ENCODE data around the gene BTBD9. TPM values are rescaled to one million over a fixed set of nuclear protein-coding genes. Genes with fewer than 3 reads are reported as not detected.
"Not testable (repeated sequence)": the region's sequence is repeated elsewhere in the genome, so short reads cannot be mapped to it uniquely, and the experiment has no call there.

The BTBD9 gene
- total RNA-seq, 4 donors from 2014 or later, result 5.5 to 14.1 (median 6.3) TPM

- in situ Hi-C loops (cut with MboI; ENCODE audit: low sequenced_read_pairs in 4 of 4), result no loop called here
- intact Hi-C loops (cut with DNase I; ENCODE audit: low total_unique reads), result no loop called here
- DNase-seq, result no peak
- Histone ChIP-seq H3K4me1 (peaks cover 0 to 5% of the 10 kb centered on the region in 2 donors), H3K27me3 (no peaks in the 10 kb centered on the region), H3K27ac (no peak overlapping the region), H3K4me3 (no peak overlapping the region), H3K36me3 (no peaks in the 10 kb centered on the region), H3K9me3 (no peaks in the 10 kb centered on the region)
- no peak for ATAC-seq
- no peak for TF ChIP-seq POLR2A (IDR thresholded peaks at IDR 0.05)
- TF ChIP-seq, protein P1, sequence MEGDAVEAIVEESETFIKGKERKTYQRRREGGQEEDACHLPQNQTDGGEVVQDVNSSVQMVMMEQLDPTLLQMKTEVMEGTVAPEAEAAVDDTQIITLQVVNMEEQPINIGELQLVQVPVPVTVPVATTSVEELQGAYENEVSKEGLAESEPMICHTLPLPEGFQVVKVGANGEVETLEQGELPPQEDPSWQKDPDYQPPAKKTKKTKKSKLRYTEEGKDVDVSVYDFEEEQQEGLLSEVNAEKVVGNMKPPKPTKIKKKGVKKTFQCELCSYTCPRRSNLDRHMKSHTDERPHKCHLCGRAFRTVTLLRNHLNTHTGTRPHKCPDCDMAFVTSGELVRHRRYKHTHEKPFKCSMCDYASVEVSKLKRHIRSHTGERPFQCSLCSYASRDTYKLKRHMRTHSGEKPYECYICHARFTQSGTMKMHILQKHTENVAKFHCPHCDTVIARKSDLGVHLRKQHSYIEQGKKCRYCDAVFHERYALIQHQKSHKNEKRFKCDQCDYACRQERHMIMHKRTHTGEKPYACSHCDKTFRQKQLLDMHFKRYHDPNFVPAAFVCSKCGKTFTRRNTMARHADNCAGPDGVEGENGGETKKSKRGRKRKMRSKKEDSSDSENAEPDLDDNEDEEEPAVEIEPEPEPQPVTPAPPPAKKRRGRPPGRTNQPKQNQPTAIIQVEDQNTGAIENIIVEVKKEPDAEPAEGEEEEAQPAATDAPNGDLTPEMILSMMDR (IDR thresholded peaks at IDR 0.05 in 4 of 5, conservative IDR thresholded peaks at IDR 0.05 in 1 of 5), result no peak
Observed at GRCh38 chr6:38625217-38625616, 14.5 kb downstream of the BTBD9 start.

DNA sequence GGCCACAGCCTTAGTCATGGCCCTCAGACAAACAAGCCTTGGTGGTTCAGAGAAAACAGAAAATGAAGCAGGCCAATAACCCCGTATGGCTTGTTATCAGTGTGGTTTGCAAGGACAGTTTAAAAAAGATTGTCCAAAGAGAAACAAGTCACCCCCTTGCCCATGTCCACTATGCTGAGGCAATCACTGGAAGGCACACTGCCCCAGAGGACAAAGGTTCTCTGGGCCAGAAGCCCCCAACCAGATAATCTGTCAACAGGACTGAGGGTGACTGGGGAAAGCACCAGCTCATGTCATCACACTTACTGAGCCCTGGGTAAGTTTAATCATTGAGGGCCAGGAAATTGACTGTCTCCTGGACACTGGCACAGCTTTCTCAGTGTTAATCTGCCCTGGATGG, 20.4 kb downstream of the BTBD9 start:
- ATAC-seq; DNase-seq; H3K27ac ChIP-seq; intact Hi-C loops (cut with DNase I; ENCODE audit: low total_unique reads); H3K36me3 ChIP-seq; H3K27me3 ChIP-seq; H3K9me3 ChIP-seq; H3K4me1 ChIP-seq; in situ Hi-C loops (cut with MboI; ENCODE audit: low sequenced_read_pairs in 4 of 4); H3K4me3 ChIP-seq: not testable (repeated sequence)

GRCh38 chr6:38618301-38618700, 21.4 kb downstream of the BTBD9 start:
- H3K4me3 ChIP-seq; ATAC-seq; H3K4me1 ChIP-seq; H3K9me3 ChIP-seq; DNase-seq; H3K36me3 ChIP-seq; H3K27ac ChIP-seq; H3K27me3 ChIP-seq; intact Hi-C loops (cut with DNase I; ENCODE audit: low total_unique reads); in situ Hi-C loops (cut with MboI; ENCODE audit: low sequenced_read_pairs in 4 of 4): not testable (repeated sequence)

GRCh38 chr6:38617856-38618255, 21.9 kb downstream of the BTBD9 start:
- Histone ChIP-seq H3K4me3 (no peak overlapping the region), H3K27ac (no peak overlapping the region), H3K27me3 (no peaks in the 10 kb centered on the region), H3K9me3 (no peaks in the 10 kb centered on the region), H3K36me3 (no peaks in the 10 kb centered on the region), H3K4me1 (no peaks in the 10 kb centered on the region)
- DNase-seq, result no peak
- no peak for ATAC-seq
- intact Hi-C loops (cut with DNase I; ENCODE audit: low total_unique reads) (no loop called here), in situ Hi-C loops (cut with MboI; ENCODE audit: low sequenced_read_pairs in 4 of 4) (no loop called here)
- TF ChIP-seq, protein P1 (IDR thresholded peaks at IDR 0.05 in 4 of 5, conservative IDR thresholded peaks at IDR 0.05 in 1 of 5), result no peak
- no peak for TF ChIP-seq POLR2A (IDR thresholded peaks at IDR 0.05)

DNA sequence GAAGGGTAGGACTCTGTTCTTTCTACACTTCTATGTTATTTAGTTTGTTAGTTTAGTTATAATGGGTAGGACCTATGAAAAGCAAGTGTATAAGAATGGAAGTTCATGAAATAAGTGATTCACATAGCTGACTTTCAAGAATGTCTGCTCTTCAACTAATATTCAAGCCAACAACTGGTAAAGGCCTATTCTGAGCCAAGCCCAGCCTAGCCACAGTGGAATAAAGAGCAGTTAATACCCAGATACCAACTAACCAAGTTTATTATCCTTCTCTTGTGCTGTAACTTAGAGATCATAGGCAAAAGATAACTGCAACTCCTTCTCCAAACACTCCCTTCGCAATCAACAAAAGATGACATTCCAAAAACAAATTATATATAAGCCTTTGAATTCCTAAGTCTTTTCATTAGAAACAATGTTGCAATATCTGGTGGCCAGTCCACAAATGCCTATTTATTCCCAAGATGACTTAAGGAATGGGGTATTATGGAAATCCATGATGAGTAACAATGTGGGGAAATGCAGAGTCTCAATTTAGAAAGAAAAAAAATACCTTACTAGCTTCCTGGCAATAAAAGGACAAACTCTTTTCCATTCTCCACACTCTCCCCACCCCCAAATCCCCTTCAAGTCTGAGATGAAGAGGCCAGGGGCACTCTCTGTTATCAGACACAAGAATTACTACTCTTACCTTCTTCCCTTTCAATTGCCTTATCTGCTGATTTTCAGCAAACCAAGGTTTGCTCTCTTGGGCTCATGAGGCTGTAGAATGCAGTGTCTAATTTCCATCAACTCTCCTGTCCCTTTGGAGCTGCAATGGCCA, 27.4 kb downstream of the BTBD9 start:
- ATAC-seq (no peak), DNase-seq (no peak)
- H3K36me3 ChIP-seq, result no peaks in the 10 kb centered on the region
- no peak overlapping the region for H3K27ac ChIP-seq
- H3K4me1 ChIP-seq, result peaks cover 0 to 3% of the 10 kb centered on the region in 2 donors
- in situ Hi-C loops (cut with MboI; ENCODE audit: low sequenced_read_pairs in 4 of 4), result no loop called here
- TF ChIP-seq, protein P1 (IDR thresholded peaks at IDR 0.05 in 4 of 5, conservative IDR thresholded peaks at IDR 0.05 in 1 of 5), result no peak
- TF ChIP-seq POLR2A (IDR thresholded peaks at IDR 0.05), result no peak
- H3K27me3 ChIP-seq, result no peaks in the 10 kb centered on the region
- intact Hi-C loops (cut with DNase I; ENCODE audit: low total_unique reads), result no loop called here
- H3K9me3 ChIP-seq, result no peaks in the 10 kb centered on the region
- no peak overlapping the region for H3K4me3 ChIP-seq
